Measurements from ENCODE around the gene TRIM24.
"Not testable (repeated sequence)": the region's sequence is repeated elsewhere in the genome, so short reads cannot be mapped to it uniquely, and the experiment has no call there.

Gene TRIM24

DNA sequence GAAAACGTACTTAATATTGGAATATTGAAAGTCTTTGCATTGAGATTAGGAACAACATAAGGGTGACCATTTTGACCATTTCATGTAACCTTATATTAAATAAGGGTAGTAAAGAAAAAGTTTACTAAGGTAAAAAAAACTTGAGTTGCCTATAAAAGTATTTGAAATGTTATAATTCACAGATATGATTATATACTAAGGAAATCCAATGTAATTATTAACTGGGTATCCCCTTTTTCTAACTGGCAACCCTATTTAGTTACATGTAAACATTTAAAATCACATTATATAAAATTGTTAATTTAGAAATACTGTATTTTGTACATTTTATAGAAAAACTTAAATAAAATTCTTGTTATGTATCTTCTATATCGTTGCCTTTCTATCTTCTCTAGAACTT lies 64.2 kb downstream of the TRIM24 start:
- H3K27ac ChIP-seq (ENCODE audit: insufficient read depth, low read length, poor library complexity, severe bottlenecking), result no peak overlapping the region
- H3K27me3 ChIP-seq (replicated peaks; ENCODE audit: control insufficient read depth, insufficient read depth, low read length, poor library complexity, severe bottlenecking), result no peaks in the 10 kb centered on the region
- H3K4me1 ChIP-seq (ENCODE audit: control insufficient read depth, insufficient read depth, low read length, poor library complexity, severe bottlenecking), result no peaks in the 10 kb centered on the region
- peaks cover 30% of the 10 kb centered on the region for H3K36me3 ChIP-seq (ENCODE audit: control insufficient read depth, insufficient read depth, low read length)
- DNase-seq, result no peak
- no peak overlapping the region for H3K4me3 ChIP-seq (ENCODE audit: insufficient read depth, low read depth, low read length, poor library complexity, severe bottlenecking)
- peaks cover 8% of the 10 kb centered on the region for H3K9me3 ChIP-seq (ENCODE audit: control insufficient read depth, low read length)

- Histone ChIP-seq H3K9me3 (ENCODE audit: control insufficient read depth, low read length) (peaks cover 8% of the 10 kb centered on the region), H3K27ac (ENCODE audit: insufficient read depth, low read length, poor library complexity, severe bottlenecking) (no peak overlapping the region), H3K36me3 (ENCODE audit: control insufficient read depth, insufficient read depth, low read length) (peaks cover 24% of the 10 kb centered on the region), H3K4me1 (ENCODE audit: control insufficient read depth, insufficient read depth, low read length, poor library complexity, severe bottlenecking) (no peaks in the 10 kb centered on the region), H3K4me3 (ENCODE audit: insufficient read depth, low read depth, low read length, poor library complexity, severe bottlenecking) (no peak overlapping the region), H3K27me3 (replicated peaks; ENCODE audit: control insufficient read depth, insufficient read depth, low read length, poor library complexity, severe bottlenecking) (no peaks in the 10 kb centered on the region)
- DNase-seq, result no peak
Observed at GRCh38 chr7:138525757-138526156, 65.7 kb downstream of the TRIM24 start.

GRCh38 chr7:138527746-138528223 lies 67.7 kb downstream of the TRIM24 start:
- Histone ChIP-seq H3K27ac (ENCODE audit: insufficient read depth, low read length, poor library complexity, severe bottlenecking) (no peak overlapping the region), H3K36me3 (ENCODE audit: control insufficient read depth, insufficient read depth, low read length) (peaks cover 16% of the 10 kb centered on the region), H3K27me3 (replicated peaks; ENCODE audit: control insufficient read depth, insufficient read depth, low read length, poor library complexity, severe bottlenecking) (no peaks in the 10 kb centered on the region), H3K4me1 (ENCODE audit: control insufficient read depth, insufficient read depth, low read length, poor library complexity, severe bottlenecking) (no peaks in the 10 kb centered on the region), H3K4me3 (ENCODE audit: insufficient read depth, low read depth, low read length, poor library complexity, severe bottlenecking) (no peak overlapping the region), H3K9me3 (ENCODE audit: control insufficient read depth, low read length) (peaks cover 8% of the 10 kb centered on the region)
- no peak for DNase-seq

DNA sequence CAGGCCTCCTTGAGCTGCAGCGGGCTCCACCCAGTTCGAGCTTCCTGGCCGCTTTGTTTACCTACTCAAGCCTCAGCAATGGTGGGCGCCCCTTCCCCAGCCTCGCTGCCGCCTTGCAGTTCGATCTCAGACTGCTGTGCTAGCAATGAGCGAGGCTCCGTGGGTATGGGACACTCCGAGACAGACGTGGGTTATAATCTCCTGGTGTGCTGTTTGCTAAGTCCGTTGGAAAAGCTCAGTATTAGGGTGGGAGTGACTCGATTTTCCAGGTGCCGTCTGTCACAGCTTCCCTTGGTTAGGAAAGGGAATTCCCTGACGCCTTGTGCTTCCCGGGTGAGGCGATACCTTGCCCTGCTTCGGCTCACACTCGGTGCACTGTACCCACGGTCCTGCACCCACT lies 76.8 kb downstream of the TRIM24 start:
- H3K27me3 ChIP-seq (replicated peaks; ENCODE audit: control insufficient read depth, insufficient read depth, low read length, poor library complexity, severe bottlenecking); H3K27ac ChIP-seq (ENCODE audit: insufficient read depth, low read length, poor library complexity, severe bottlenecking); H3K4me1 ChIP-seq (ENCODE audit: control insufficient read depth, insufficient read depth, low read length, poor library complexity, severe bottlenecking); H3K4me3 ChIP-seq (ENCODE audit: insufficient read depth, low read depth, low read length, poor library complexity, severe bottlenecking); DNase-seq; H3K9me3 ChIP-seq (ENCODE audit: control insufficient read depth, low read length): not testable (repeated sequence)
- H3K36me3 ChIP-seq (ENCODE audit: control insufficient read depth, insufficient read depth, low read length), result peaks cover 11% of the 10 kb centered on the region

DNA sequence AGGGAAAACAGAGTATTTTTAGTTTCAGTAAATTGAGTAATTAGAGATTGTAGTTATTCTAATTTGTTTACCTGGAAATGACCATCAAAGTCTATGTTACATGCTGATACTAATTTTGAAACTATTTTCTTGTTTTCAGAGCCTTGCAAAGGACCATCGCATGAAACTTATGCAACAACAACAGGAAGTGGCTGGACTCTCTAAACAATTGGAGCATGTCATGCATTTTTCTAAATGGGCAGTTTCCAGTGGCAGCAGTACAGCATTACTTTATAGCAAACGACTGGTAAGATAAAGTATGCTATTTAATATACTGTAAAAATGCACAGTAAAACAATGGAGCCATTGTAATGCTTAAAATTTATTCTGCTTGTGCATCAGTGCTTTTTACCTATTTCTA lies 78.5 kb downstream of the TRIM24 start:
- Histone ChIP-seq H3K4me3 (ENCODE audit: insufficient read depth, low read depth, low read length, poor library complexity, severe bottlenecking) (no peak overlapping the region), H3K27ac (ENCODE audit: insufficient read depth, low read length, poor library complexity, severe bottlenecking) (no peak overlapping the region), H3K27me3 (replicated peaks; ENCODE audit: control insufficient read depth, insufficient read depth, low read length, poor library complexity, severe bottlenecking) (no peaks in the 10 kb centered on the region), H3K4me1 (ENCODE audit: control insufficient read depth, insufficient read depth, low read length, poor library complexity, severe bottlenecking) (no peaks in the 10 kb centered on the region), H3K36me3 (ENCODE audit: control insufficient read depth, insufficient read depth, low read length) (peaks cover 11% of the 10 kb centered on the region), H3K9me3 (ENCODE audit: control insufficient read depth, low read length) (no peaks in the 10 kb centered on the region)
- no peak for DNase-seq

DNA sequence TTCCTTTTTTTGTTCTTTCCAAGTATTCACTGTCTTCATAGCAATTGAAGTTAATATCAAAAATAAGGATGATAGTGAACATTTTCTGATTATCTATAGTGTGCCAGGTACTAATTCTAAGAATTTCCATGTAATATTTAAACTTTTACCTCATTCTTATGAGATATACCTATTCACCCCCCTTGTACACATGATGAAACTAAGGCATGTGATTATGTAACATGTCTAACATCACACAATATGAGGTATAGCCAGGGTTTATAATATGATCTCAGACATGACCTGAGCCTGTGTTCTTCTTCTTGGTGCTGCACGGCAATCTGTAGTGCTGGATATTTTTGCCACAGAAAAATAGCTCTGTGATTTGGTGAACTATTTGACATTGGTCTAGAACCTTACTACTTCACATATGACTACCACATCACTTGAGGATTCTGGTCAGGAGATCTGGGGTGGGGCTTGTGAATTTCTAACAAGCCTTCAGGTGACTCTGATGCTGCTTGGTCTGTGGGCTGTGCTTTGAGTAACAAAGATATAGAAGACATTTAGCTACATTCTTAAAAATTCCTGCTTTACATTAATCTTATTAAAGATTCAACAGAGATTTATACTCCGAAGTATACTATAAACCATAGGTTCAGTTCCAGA lies 79.1 kb downstream of the TRIM24 start:
- peaks cover 11% of the 10 kb centered on the region for H3K36me3 ChIP-seq (ENCODE audit: control insufficient read depth, insufficient read depth, low read length)
- H3K27ac ChIP-seq (ENCODE audit: insufficient read depth, low read length, poor library complexity, severe bottlenecking), result no peak overlapping the region
- DNase-seq, result no peak
- H3K27me3 ChIP-seq (replicated peaks; ENCODE audit: control insufficient read depth, insufficient read depth, low read length, poor library complexity, severe bottlenecking), result no peaks in the 10 kb centered on the region
- no peak overlapping the region for H3K4me3 ChIP-seq (ENCODE audit: insufficient read depth, low read depth, low read length, poor library complexity, severe bottlenecking)
- H3K9me3 ChIP-seq (ENCODE audit: control insufficient read depth, low read length), result no peaks in the 10 kb centered on the region
- no peaks in the 10 kb centered on the region for H3K4me1 ChIP-seq (ENCODE audit: control insufficient read depth, insufficient read depth, low read length, poor library complexity, severe bottlenecking)

- no peak overlapping the region for H3K4me3 ChIP-seq (ENCODE audit: insufficient read depth, low read depth, low read length, poor library complexity, severe bottlenecking)
- DNase-seq, result no peak
- no peaks in the 10 kb centered on the region for H3K4me1 ChIP-seq (ENCODE audit: control insufficient read depth, insufficient read depth, low read length, poor library complexity, severe bottlenecking)
- H3K27ac ChIP-seq (ENCODE audit: insufficient read depth, low read length, poor library complexity, severe bottlenecking), result no peak overlapping the region
- H3K36me3 ChIP-seq (ENCODE audit: control insufficient read depth, insufficient read depth, low read length), result peaks cover 19% of the 10 kb centered on the region
- H3K9me3 ChIP-seq (ENCODE audit: control insufficient read depth, low read length), result no peaks in the 10 kb centered on the region
- H3K27me3 ChIP-seq (replicated peaks; ENCODE audit: control insufficient read depth, insufficient read depth, low read length, poor library complexity, severe bottlenecking), result no peaks in the 10 kb centered on the region
Observed at GRCh38 chr7:138542183-138542582, 82.1 kb downstream of the TRIM24 start.

- Histone ChIP-seq H3K36me3 (ENCODE audit: control insufficient read depth, insufficient read depth, low read length) (peaks cover 13% of the 10 kb centered on the region), H3K9me3 (ENCODE audit: control insufficient read depth, low read length) (no peaks in the 10 kb centered on the region), H3K4me1 (ENCODE audit: control insufficient read depth, insufficient read depth, low read length, poor library complexity, severe bottlenecking) (no peaks in the 10 kb centered on the region), H3K4me3 (ENCODE audit: insufficient read depth, low read depth, low read length, poor library complexity, severe bottlenecking) (no peak overlapping the region), H3K27ac (ENCODE audit: insufficient read depth, low read length, poor library complexity, severe bottlenecking) (no peak overlapping the region), H3K27me3 (replicated peaks; ENCODE audit: control insufficient read depth, insufficient read depth, low read length, poor library complexity, severe bottlenecking) (no peaks in the 10 kb centered on the region)
- no peak for DNase-seq
Observed at GRCh38 chr7:138543739-138544138, 83.7 kb downstream of the TRIM24 start.

GRCh38 chr7:138545123-138545522 lies 85.1 kb downstream of the TRIM24 start:
- Histone ChIP-seq H3K4me1 (ENCODE audit: control insufficient read depth, insufficient read depth, low read length, poor library complexity, severe bottlenecking) (no peaks in the 10 kb centered on the region), H3K27ac (ENCODE audit: insufficient read depth, low read length, poor library complexity, severe bottlenecking) (no peak overlapping the region), H3K9me3 (ENCODE audit: control insufficient read depth, low read length) (no peaks in the 10 kb centered on the region), H3K4me3 (ENCODE audit: insufficient read depth, low read depth, low read length, poor library complexity, severe bottlenecking) (no peak overlapping the region), H3K27me3 (replicated peaks; ENCODE audit: control insufficient read depth, insufficient read depth, low read length, poor library complexity, severe bottlenecking) (no peaks in the 10 kb centered on the region), H3K36me3 (ENCODE audit: control insufficient read depth, insufficient read depth, low read length) (peaks cover 11% of the 10 kb centered on the region)
- DNase-seq, result no peak

DNA sequence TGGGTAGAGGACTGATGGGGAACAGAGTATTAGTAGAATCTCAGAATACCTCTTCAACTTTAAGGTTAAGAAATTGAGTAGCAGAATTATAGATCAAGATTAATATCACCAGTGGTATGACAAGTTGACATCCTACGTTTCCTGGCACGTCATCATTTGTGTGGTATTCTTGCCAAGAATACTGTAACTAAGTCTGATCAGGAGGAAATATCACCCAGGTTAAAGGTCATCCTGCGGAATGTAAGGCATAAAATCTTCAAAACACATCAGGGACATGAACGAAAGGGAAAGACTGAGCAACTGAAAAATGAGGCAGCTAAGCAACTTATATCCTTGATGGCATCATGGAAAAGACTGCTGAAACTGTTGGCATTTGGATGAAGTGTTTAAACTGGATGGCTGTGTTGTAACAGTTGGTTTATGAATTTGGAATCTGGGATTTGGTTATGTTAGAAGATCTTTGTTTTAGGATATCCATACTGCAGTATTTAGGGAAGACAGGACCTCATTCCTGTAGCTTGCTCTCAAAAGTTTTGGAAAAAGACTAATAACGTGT lies 86.1 kb downstream of the TRIM24 start:
- Histone ChIP-seq H3K27me3 (replicated peaks; ENCODE audit: control insufficient read depth, insufficient read depth, low read length, poor library complexity, severe bottlenecking) (no peaks in the 10 kb centered on the region), H3K27ac (ENCODE audit: insufficient read depth, low read length, poor library complexity, severe bottlenecking) (no peak overlapping the region), H3K4me1 (ENCODE audit: control insufficient read depth, insufficient read depth, low read length, poor library complexity, severe bottlenecking) (no peaks in the 10 kb centered on the region), H3K4me3 (ENCODE audit: insufficient read depth, low read depth, low read length, poor library complexity, severe bottlenecking) (no peak overlapping the region), H3K9me3 (ENCODE audit: control insufficient read depth, low read length) (no peaks in the 10 kb centered on the region), H3K36me3 (ENCODE audit: control insufficient read depth, insufficient read depth, low read length) (peaks cover 15% of the 10 kb centered on the region)
- DNase-seq, result no peak

All from effector memory CD4-positive, alpha-beta T cell (primary cell).